Activated CD4-positive, alpha-beta T cell treated with anti-CD3 and anti-CD28 coated beads, Interleukin-10, Interleukin-2, amounts not matched to agents 100 ng/mL and 50 ng/mL, durations not matched to agents 16 hours and 8 hours (primary cell): ENCODE data around the gene ATL3.
A peak's percentile ranks its signal among the peaks of the same experiment; 100 is the strongest.
"Not testable (repeated sequence)": the region's sequence is repeated elsewhere in the genome, so short reads cannot be mapped to it uniquely, and the experiment has no call there.

Source experiments
- DNase-seq: peaks from one replicate; pipeline ENCODE4 v3.0.0-alpha.2; 2020

The ATL3 gene

DNA sequence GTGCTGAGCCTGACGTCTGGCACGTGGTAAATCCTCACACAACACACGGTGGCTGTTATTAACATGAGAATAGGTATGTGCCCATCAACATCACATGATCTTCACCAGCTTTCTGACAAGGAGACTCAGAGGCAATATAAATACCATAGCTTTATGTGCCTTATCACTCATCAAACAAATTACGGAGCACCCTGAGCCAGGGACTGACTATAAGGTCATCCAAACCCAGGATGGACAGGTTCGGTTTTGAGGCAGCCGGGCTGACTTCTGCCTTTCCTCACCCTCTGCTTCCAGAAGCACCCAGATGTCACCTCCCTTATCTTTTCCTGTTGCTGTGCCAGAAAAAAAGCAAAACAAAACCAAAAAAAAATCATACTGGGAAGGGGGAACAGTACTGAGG, 51.2 kb downstream of the ATL3 start:
- no peak for DNase-seq

- not testable (repeated sequence) for DNase-seq
Measured at GRCh38 chr11:63617686-63618085, 53.5 kb downstream of the ATL3 start.

DNA sequence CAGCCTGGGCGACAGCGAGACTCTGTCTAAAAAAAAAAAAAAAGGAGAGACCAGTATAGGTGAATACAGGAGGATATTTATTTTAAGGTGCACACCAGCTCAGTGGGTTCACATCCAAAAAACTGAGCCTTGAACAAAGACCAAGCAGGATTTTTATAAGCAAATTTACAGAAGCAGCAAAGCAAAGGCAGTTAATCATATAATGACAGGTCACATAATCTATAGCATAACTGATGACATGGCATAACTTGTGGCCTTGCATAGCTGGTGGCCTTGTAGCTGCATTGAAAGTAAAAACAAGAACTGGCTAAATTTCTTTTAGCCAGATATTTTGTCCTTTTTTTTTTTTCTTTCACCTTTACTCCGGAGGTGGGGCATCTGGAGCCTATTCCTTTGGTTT, 54.2 kb downstream of the ATL3 start:
- no peak for DNase-seq

GRCh38 chr11:63614136-63614671, 57.0 kb downstream of the ATL3 start, which contains the start of gene PLAAT3:
Gene PLAAT3 (minus strand): TSS chr11:63614433. CDS start chr11:63614014, 419 bp downstream.
- peak; percentile 47 for DNase-seq

GRCh38 chr11:63613517-63614135, 57.5 kb downstream of the ATL3 start:
- DNase-seq: peak; percentile 31

GRCh38 chr11:63612181-63612580, 59.0 kb downstream of the ATL3 start:
- DNase-seq: no peak

DNA sequence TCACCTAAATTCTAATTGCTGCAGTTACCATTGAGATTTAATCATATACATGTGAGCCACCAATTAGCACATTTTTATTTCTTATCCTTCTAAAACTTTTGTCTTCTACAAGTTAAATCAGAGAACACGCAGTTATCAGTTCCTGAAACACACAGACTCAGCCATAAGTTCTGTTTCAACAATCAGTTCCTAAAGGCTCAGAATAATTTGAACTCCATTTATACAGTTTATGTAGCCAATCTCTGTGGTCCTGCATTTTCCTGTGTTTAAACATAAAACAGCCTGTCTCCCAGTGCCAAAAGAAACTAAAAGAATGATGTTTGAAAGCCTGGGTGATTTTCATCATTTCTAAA, 59.8 kb downstream of the ATL3 start:
- no peak for DNase-seq

DNA sequence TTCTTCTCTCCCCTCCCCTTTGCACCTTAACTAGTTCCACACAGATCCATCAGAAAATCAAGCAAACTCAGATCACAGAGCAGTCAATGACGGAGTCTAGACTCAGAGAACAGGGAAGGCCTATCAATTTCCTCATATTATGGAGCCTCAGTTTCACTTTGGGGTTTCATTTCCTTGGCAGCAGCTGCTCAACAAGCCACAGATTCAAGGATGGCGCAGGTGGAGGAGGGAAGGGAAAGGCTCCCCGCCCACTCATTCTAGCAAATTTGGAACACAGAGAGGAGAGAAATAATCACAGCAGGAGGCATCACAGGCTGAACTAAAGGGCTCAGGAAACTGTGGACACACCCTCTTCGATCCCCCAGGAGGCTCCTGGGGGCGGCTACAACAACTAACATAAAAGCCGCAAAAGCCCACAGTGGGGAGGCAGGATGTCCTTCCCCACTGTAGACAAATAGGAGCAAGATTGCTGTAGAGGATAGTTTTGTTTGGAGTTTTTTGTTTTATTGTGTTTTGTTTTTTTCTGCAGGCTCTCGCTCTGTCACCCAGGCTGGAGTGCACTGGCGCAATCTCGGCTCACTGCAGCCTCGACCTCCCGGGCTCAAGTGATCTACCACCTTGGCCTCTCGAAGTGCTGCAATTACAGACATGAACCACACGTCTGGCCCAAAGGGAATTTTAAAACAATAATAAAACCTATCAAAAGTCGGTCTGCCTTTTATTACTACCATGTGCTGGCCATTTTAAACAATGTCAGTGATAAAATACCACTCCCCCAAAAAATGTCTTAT, 60.4 kb downstream of the ATL3 start:
- no peak for DNase-seq

GRCh38 chr11:63609971-63610580, 61.1 kb downstream of the ATL3 start:
- DNase-seq: no peak

DNA sequence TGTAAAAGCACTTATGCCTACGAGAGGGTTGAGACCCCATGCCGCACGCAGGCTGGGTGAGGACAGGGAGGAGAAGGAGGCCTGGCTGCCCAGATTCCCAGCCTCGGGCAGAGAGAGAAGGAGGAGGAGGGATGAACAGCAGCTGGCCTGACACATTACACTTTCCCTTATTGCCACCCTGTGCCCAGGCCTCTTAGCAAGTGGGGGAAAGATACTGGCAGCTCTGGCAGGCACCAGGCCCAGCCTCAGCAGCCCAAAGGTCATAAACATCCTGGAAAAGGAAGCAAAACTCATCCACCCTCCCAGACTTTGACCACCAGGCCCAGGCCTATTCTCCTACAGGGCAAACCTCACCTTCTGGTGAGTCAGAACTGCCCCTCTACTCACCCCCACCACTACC, 61.6 kb downstream of the ATL3 start:
- no peak for DNase-seq

GRCh38 chr11:63608353-63609345, 62.5 kb downstream of the ATL3 start:
- no peak for DNase-seq

- DNase-seq: no peak
Measured at GRCh38 chr11:63603180-63603518, 68.0 kb downstream of the ATL3 start.

- not testable (repeated sequence) for DNase-seq
Measured at GRCh38 chr11:63602290-63603179, 68.6 kb downstream of the ATL3 start.

DNA sequence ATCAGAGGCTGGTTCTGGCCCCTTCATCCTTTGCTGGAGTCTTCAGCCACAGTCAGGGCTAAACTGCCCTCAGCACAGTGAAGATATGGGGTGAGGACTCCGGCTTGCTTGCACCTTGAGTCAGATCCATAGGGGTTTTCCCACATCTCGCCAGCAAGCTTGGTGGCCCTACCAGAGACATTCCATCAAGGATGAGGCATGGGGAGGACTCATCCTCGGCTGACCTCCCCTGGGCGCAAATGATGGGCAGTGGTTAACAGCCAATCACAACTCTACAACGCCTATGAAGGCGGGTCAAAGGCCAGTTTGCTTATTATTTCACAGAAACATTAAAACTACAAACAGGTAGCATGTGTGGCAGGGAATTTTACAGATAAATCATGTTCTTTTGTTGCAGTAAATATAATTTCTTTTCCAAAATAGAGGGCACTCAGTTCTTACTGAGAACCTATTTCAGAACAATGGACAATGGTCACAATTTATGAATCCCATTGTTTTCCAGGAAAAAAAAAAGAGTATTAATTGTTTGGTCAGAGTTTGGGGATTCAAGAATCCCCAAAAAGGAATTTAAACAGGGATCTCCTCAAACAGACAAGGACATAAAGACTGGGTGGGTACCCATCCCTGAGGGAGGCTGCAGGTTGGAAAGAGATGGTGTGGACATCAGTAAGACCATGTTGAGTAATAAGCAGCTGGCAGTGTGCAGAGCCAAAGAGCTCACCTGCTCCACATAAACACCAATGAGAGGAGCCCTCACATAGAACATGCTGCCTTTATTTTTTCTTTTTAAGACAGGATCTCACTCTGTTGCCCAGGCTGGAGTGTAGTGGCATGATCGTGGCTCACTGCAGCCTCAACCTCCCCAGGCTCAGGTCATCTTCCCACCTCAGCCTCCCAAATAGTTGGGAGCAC, 71.7 kb downstream of the ATL3 start:
- no peak for DNase-seq

GRCh38 chr11:63598556-63598955, 72.6 kb downstream of the ATL3 start:
- no peak for DNase-seq

- no peak for DNase-seq
Measured at GRCh38 chr11:63595296-63595695, 75.9 kb downstream of the ATL3 start.

GRCh38 chr11:63592975-63593395, 78.2 kb downstream of the ATL3 start:
- no peak for DNase-seq

DNA sequence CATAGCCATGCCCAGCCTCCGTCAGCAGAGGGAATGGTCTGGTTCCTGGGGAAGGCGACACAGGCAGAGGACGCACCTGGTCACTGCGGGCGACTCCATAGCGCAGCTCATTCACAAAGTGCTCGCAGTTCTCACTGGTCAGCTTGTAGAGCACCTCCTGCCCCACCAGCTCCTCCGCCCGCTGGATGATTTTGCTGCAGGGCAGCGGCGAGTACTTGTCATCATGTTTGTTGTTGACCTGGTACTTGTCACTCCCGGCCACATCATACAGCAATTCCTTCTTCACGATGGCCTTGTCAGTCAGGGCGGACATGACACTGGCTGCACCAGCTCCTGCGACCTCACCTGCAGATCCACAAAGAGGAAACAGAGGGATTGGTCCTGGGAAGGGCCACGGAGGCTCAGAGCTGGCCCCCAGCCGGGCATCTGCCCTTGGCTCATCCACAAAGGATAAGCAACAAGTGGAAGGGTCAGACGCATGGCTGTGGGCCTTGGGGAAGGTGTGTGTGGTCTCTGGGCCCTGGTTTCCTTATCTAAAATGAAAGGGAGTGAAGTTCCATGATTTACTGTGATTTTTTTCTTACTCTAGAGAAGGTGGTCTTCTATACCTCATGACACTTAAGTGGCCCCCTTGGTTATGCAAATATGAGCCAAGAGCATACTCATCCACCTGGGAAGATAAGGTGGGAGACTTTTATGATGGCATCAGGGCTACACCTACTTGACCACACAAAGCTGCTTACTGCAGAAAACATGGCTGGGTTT, 81.0 kb downstream of the ATL3 start:
- DNase-seq: no peak

- no peak for DNase-seq
Measured at GRCh38 chr11:63589000-63589399, 82.2 kb downstream of the ATL3 start.
